Stimulated activated naive CD8-positive, alpha-beta T cell treated with anti-CD3 and anti-CD28 coated beads, Interleukin-15, Interleukin-2, amounts not matched to agents 100 U/mL and 50 U/mL, for 24 hours (primary cell): ENCODE results near the gene THOC5.

Experiments
- ATAC-seq: fragments of 150-1000 bp; cut with Tn5 transposase; one replicate; pipeline ENCODE4 v1.10.0; 2021
- DNase-seq: peaks from one replicate; pipeline ENCODE4 v3.0.0; 2021

The THOC5 gene

GRCh38 chr22:29476116-29476515 lies 77.4 kb downstream of the THOC5 start:
- DNase-seq (no peak), ATAC-seq (no peak)

- no peak for ATAC-seq
- no peak for DNase-seq
Measured at GRCh38 chr22:29475550-29475949, 78.0 kb downstream of the THOC5 start.

GRCh38 chr22:29473001-29473400 lies 80.6 kb downstream of the THOC5 start:
- ATAC-seq, result no peak
- DNase-seq, result no peak

GRCh38 chr22:29470159-29470855 lies 83.2 kb downstream of the THOC5 start:
- DNase-seq (peak; percentile 89), ATAC-seq (peak; percentile 90)

- ATAC-seq (no peak), DNase-seq (no peak)
Measured at GRCh38 chr22:29469755-29470154, 83.8 kb downstream of the THOC5 start.

- DNase-seq, result no peak
Measured at GRCh38 chr22:29464581-29464980, 89.0 kb downstream of the THOC5 start.

GRCh38 chr22:29463629-29464028 lies 89.9 kb downstream of the THOC5 start:
- no peak for ATAC-seq

More at GRCh38 chr22:29464581-29464980, 89.0 kb downstream of the THOC5 start:
- ATAC-seq, result no peak

GRCh38 chr22:29461263-29461662 lies 92.3 kb downstream of the THOC5 start:
- DNase-seq (no peak), ATAC-seq (no peak)

More at GRCh38 chr22:29463629-29464028, 89.9 kb downstream of the THOC5 start:
- DNase-seq, result no peak

GRCh38 chr22:29459773-29460172 lies 93.8 kb downstream of the THOC5 start:
- ATAC-seq (no peak), DNase-seq (no peak)

- ATAC-seq, result no peak
- no peak for DNase-seq
Measured at GRCh38 chr22:29458551-29458950, 95.0 kb downstream of the THOC5 start.

- DNase-seq, result no peak
- ATAC-seq, result peak; percentile 52
Measured at GRCh38 chr22:29457730-29458129, 95.8 kb downstream of the THOC5 start.

- no peak for DNase-seq
Measured at GRCh38 chr22:29456211-29456671, 97.3 kb downstream of the THOC5 start.

More at GRCh38 chr22:29456211-29456671, 97.3 kb downstream of the THOC5 start:
- peak; percentile 14 for ATAC-seq
